Nephron progenitor cell (in vitro differentiated cells): Measurements from ENCODE around the gene OSGIN1.

Source experiments
- DNase-seq: peaks from one replicate; pipeline ENCODE4 v3.0.0; 2021
- H3K27ac Mint-ChIP-seq: 2 replicates; pipeline ENCODE4 v1.8.0; 2021; ENCODE audit warnings: mild to moderate bottlenecking, moderate library complexity, mixed read lengths
- H3K27me3 Mint-ChIP-seq: 2 replicates; pipeline ENCODE4 v1.8.0; 2021; ENCODE audit warnings: mild to moderate bottlenecking, low read depth, mixed read lengths; ENCODE audit not compliant: poor library complexity
- H3K36me3 Mint-ChIP-seq: 2 replicates; pipeline ENCODE4 v1.8.0; 2021; ENCODE audit warnings: low read depth, mixed read lengths
- H3K4me1 Mint-ChIP-seq: 2 replicates; pipeline ENCODE4 v1.8.0; 2021; ENCODE audit warnings: mixed read lengths
- H3K4me3 Mint-ChIP-seq: 2 replicates; pipeline ENCODE4 v1.8.0; 2021; ENCODE audit warnings: mild to moderate bottlenecking, moderate library complexity, mixed read lengths
- H3K9me3 Mint-ChIP-seq: 2 replicates; pipeline ENCODE4 v1.8.0; 2021; ENCODE audit warnings: mild to moderate bottlenecking, moderate library complexity, mixed read lengths
- CTCF ChIP-seq: fragments of 200-600 bp; sonication (generic); IDR thresholded peaks from 2 replicates; pipeline ENCODE4 v1.5.0; 2021; ENCODE audit warnings: antibody characterized with exemption

OSGIN1 gene

GRCh38 chr16:83925095-83925905 lies 27.7 kb upstream of the OSGIN1 start:
- H3K4me1 Mint-ChIP-seq, result peaks cover 59% of the 10 kb centered on the region
- H3K27ac Mint-ChIP-seq, result peak overlapping the region; percentile 88

GRCh38 chr16:83925957-83926725 lies 26.9 kb upstream of the OSGIN1 start:
- Mint-ChIP-seq H3K4me3 (peak overlapping the region; percentile 65), H3K27me3 (peaks cover 17% of the 10 kb centered on the region), H3K27ac (no peak overlapping the region), H3K4me1 (peaks cover 61% of the 10 kb centered on the region), H3K9me3 (no peaks in the 10 kb centered on the region), H3K36me3 (no peaks in the 10 kb centered on the region)
- TF ChIP-seq CTCF, result no peak
- no peak for DNase-seq

More at GRCh38 chr16:83925095-83925905, 27.7 kb upstream of the OSGIN1 start:
- peaks cover 16% of the 10 kb centered on the region for H3K27me3 Mint-ChIP-seq
- H3K9me3 Mint-ChIP-seq, result no peaks in the 10 kb centered on the region
- H3K36me3 Mint-ChIP-seq, result peaks cover 6% of the 10 kb centered on the region
- H3K4me3 Mint-ChIP-seq, result no peak overlapping the region
- DNase-seq, result no peak
- TF ChIP-seq CTCF, result no peak

- peak; percentile 99 for TF ChIP-seq CTCF
- H3K4me1 Mint-ChIP-seq, result peaks cover 61% of the 10 kb centered on the region
- H3K36me3 Mint-ChIP-seq, result no peaks in the 10 kb centered on the region
- H3K9me3 Mint-ChIP-seq, result no peaks in the 10 kb centered on the region
- no peak overlapping the region for H3K27ac Mint-ChIP-seq
- peak overlapping the region; percentile 65 for H3K4me3 Mint-ChIP-seq
- H3K27me3 Mint-ChIP-seq, result peaks cover 20% of the 10 kb centered on the region
- peak; percentile 93 for DNase-seq
Measured at GRCh38 chr16:83926726-83927397, 26.2 kb upstream of the OSGIN1 start.

- Mint-ChIP-seq H3K4me3 (no peak overlapping the region), H3K9me3 (no peaks in the 10 kb centered on the region), H3K27ac (no peak overlapping the region), H3K27me3 (peaks cover 20% of the 10 kb centered on the region), H3K4me1 (peaks cover 57% of the 10 kb centered on the region), H3K36me3 (no peaks in the 10 kb centered on the region)
- no peak for DNase-seq
- TF ChIP-seq CTCF, result no peak
Measured at GRCh38 chr16:83928341-83929055, 24.5 kb upstream of the OSGIN1 start.

GRCh38 chr16:83929811-83930555 lies 23.1 kb upstream of the OSGIN1 start:
- no peak for DNase-seq
- H3K4me1 Mint-ChIP-seq, result peaks cover 57% of the 10 kb centered on the region
- peaks cover 20% of the 10 kb centered on the region for H3K27me3 Mint-ChIP-seq
- H3K36me3 Mint-ChIP-seq, result no peaks in the 10 kb centered on the region
- TF ChIP-seq CTCF, result no peak
- H3K4me3 Mint-ChIP-seq, result no peak overlapping the region
- H3K9me3 Mint-ChIP-seq, result no peaks in the 10 kb centered on the region
- H3K27ac Mint-ChIP-seq, result no peak overlapping the region
